Mesodermal cell (in vitro differentiated cells): ENCODE results near the gene UBE2H.

Experiments used
- H3K27ac ChIP-seq: 2 replicates; pipeline ENCODE4 v1.7.0; 2013; ENCODE audit warnings: mild to moderate bottlenecking, low read depth, low read length, moderate library complexity; ENCODE audit not compliant: severe bottlenecking
- H3K36me3 ChIP-seq: 2 replicates; pipeline ENCODE4 v1.7.1; 2013; ENCODE audit warnings: mild to moderate bottlenecking, low read length, moderate library complexity; ENCODE audit not compliant: control insufficient read depth, insufficient read depth
- H3K4me1 ChIP-seq: one replicate; pipeline ENCODE4 v1.7.1; 2013; ENCODE audit warnings: mild to moderate bottlenecking, low read length; ENCODE audit not compliant: insufficient read depth, control insufficient read depth, poor library complexity, severe bottlenecking
- H3K4me3 ChIP-seq: 2 replicates; pipeline ENCODE4 v1.7.0; 2013; ENCODE audit warnings: low read length, control low read depth, mild to moderate bottlenecking; ENCODE audit not compliant: insufficient read depth, poor library complexity, severe bottlenecking; ENCODE audit errors: extremely low read depth
- H3K9me3 ChIP-seq: 2 replicates; pipeline ENCODE4 v1.7.1; 2013; ENCODE audit warnings: mild to moderate bottlenecking, low read length, moderate library complexity; ENCODE audit not compliant: control insufficient read depth
- WGBS, 2 experiments: methylation state at CpG; one replicate each; pipeline ENCODE4 v1.1.5; 2013; ENCODE audit warnings: missing lambda C conversion rate in 2 of 2; ENCODE audit not compliant: insufficient coverage in 2 of 2; 5-methylcytosine and 5-hydroxymethylcytosine counted together

The UBE2H gene

GRCh38 chr7:129890090-129890489 is 62.7 kb downstream of the UBE2H start:
- no peaks in the 10 kb centered on the region for H3K4me1 ChIP-seq
- H3K27ac ChIP-seq, result no peak overlapping the region

GRCh38 chr7:129889133-129889844 is 63.5 kb downstream of the UBE2H start:
- Histone ChIP-seq H3K27ac (peak overlapping the region; percentile 34), H3K36me3 (peaks cover 23% of the 10 kb centered on the region), H3K4me3 (no peak overlapping the region), H3K9me3 (no peaks in the 10 kb centered on the region), H3K4me1 (peaks cover 2% of the 10 kb centered on the region)
- WGBS, 2 experiments, result 81 to 100% methylated on average over 1 to 3 of the region's 5 CpGs

More at GRCh38 chr7:129890090-129890489, 62.7 kb downstream of the UBE2H start:
- H3K36me3 ChIP-seq, result peaks cover 18% of the 10 kb centered on the region
- H3K4me3 ChIP-seq, result no peak overlapping the region
- whole genome bisulfite sequencing, 2 experiments, result 100% methylated on average over 3 of the region's 9 CpGs
- no peaks in the 10 kb centered on the region for H3K9me3 ChIP-seq

DNA sequence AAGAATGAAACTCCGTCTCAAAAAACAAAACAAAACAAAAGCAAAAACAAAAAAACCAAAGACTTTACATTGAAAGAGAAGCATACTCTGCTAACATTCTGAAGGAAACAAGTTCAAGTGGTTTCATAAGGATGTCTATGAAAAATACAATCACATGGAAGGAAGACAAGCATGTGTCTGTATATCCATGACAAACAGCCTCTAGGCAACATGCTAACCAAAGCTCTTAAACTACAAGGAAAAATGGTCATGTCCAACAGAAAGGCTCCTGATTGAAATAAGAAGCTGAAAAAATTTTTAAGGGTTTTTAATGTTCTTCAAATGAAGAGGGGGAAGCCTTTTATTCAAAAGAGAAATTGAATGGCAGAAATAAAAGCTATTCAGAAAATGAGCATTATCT is 64.9 kb downstream of the UBE2H start:
- WGBS, 2 experiments, result no CpG with 5 or more reads among the region's 1 CpG
- H3K4me3 ChIP-seq, result no peak overlapping the region

GRCh38 chr7:129886818-129887186 is 66.0 kb downstream of the UBE2H start:
- no CpG with 5 or more reads among the region's 3 CpGs for WGBS, 2 experiments

More for the DNA sequence above, 64.9 kb downstream of the UBE2H start:
- no peak overlapping the region for H3K27ac ChIP-seq
- no peaks in the 10 kb centered on the region for H3K9me3 ChIP-seq
- peaks cover 23% of the 10 kb centered on the region for H3K36me3 ChIP-seq
- peaks cover 2% of the 10 kb centered on the region for H3K4me1 ChIP-seq

DNA sequence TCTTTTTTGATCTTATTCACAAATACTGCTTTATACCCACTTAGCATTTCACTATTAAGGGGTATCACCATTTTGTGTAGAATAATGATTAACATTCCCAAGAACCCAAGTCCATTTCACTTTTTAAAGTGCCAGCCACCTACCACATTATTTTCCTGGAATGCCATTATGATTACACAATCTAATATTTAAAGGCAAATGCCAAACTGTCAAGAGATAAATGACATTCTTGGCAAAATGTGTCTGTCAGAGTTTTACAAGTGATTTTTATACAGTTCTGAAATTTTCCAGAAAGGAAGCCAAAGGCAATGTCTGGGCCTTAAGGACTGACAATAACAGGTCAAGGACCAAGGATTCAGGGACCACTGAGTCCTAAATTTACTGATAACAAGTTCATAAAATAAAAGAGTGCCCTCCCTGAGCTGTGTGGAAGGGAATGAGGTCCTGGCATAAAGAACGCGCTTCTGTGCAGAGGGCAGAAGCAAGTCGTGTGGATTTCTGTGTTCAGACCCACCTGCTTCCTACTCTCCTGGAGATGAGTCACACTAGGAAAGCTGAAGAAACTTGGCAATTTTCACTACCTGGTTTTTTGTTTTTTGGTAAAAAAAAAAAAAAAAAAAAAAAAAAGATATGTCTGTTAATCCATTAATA is 66.5 kb downstream of the UBE2H start:
- WGBS, 2 experiments, result 95 to 100% methylated on average over 1 to 3 of the region's 3 CpGs
- Histone ChIP-seq H3K27ac (no peak overlapping the region), H3K4me1 (peaks cover 2% of the 10 kb centered on the region), H3K9me3 (no peaks in the 10 kb centered on the region), H3K36me3 (peaks cover 27% of the 10 kb centered on the region), H3K4me3 (no peak overlapping the region)

More at GRCh38 chr7:129886818-129887186, 66.0 kb downstream of the UBE2H start:
- Histone ChIP-seq H3K27ac (no peak overlapping the region), H3K9me3 (no peaks in the 10 kb centered on the region), H3K36me3 (peaks cover 26% of the 10 kb centered on the region), H3K4me3 (no peak overlapping the region), H3K4me1 (peaks cover 2% of the 10 kb centered on the region)

GRCh38 chr7:129884495-129884894 is 68.3 kb downstream of the UBE2H start:
- Histone ChIP-seq H3K27ac (no peak overlapping the region), H3K9me3 (no peaks in the 10 kb centered on the region), H3K4me1 (peaks cover 2% of the 10 kb centered on the region), H3K4me3 (no peak overlapping the region), H3K36me3 (peaks cover 40% of the 10 kb centered on the region)
- WGBS, 2 experiments, result 80 to 95% methylated on average over 2 of the region's 5 CpGs

GRCh38 chr7:129883151-129883550 is 69.6 kb downstream of the UBE2H start:
- H3K9me3 ChIP-seq, result no peaks in the 10 kb centered on the region
- 94 to 97% methylated on average over 5 of the region's 7 CpGs for WGBS, 2 experiments
- no peak overlapping the region for H3K27ac ChIP-seq
- H3K36me3 ChIP-seq, result peaks cover 52% of the 10 kb centered on the region
- peaks cover 2% of the 10 kb centered on the region for H3K4me1 ChIP-seq
- H3K4me3 ChIP-seq, result no peak overlapping the region

DNA sequence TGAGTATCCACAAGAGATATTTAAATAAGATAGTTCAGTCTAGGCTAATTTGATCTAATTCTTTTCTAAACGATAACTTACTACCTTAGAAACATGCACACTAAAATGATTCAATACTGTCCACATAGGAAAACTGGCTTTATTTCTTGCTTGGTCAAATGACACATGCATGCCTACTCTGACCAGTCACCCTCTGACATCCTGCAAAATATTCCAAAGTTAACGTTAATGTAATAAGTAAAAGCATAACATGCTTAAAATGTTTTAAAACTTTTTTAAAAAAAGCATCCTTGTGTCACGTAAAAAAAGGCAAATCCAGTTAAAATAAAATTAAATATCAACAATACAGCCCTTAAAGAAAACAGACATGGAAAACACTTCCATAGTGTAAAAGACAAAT is 70.2 kb downstream of the UBE2H start:
- WGBS, 2 experiments, result 100% methylated on average over 1 of the region's 3 CpGs
- Histone ChIP-seq H3K9me3 (no peaks in the 10 kb centered on the region), H3K36me3 (peaks cover 56% of the 10 kb centered on the region), H3K4me3 (no peak overlapping the region), H3K4me1 (peaks cover 2% of the 10 kb centered on the region), H3K27ac (no peak overlapping the region)

DNA sequence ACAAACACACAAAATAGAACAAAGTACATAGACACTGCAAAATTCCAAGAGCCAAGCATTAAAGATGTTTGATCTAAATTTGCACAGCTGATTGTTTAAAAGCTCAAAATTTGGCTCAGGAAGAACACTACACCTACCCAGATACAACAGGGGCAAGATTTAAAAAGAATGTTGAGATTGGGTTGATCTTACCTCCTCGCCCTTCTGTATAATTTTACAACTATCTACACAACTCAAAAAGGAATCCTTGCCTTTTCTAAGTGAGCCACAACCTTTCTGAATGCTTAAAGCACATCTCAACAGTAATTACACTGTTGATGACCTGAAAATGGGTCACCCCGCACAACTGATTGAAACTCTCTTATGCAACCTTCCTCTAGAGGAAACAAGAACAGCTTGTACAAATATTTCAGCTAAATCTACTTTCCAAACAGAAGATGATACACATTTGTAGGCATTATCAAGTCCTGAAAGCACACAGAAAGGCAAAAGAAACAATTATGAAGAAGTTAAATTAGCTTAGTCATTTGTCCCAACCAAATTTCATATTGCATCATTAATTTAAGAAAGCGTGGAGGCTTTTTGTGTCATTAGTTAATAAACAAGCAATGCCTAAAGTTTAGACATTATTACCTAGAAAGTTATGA is 75.5 kb downstream of the UBE2H start:
- Histone ChIP-seq H3K36me3 (peaks cover 54% of the 10 kb centered on the region), H3K4me1 (peaks cover 7% of the 10 kb centered on the region), H3K27ac (no peak overlapping the region), H3K4me3 (no peak overlapping the region), H3K9me3 (no peaks in the 10 kb centered on the region)
- 94 to 100% methylated on average over 1 to 2 of the region's 3 CpGs for WGBS, 2 experiments

DNA sequence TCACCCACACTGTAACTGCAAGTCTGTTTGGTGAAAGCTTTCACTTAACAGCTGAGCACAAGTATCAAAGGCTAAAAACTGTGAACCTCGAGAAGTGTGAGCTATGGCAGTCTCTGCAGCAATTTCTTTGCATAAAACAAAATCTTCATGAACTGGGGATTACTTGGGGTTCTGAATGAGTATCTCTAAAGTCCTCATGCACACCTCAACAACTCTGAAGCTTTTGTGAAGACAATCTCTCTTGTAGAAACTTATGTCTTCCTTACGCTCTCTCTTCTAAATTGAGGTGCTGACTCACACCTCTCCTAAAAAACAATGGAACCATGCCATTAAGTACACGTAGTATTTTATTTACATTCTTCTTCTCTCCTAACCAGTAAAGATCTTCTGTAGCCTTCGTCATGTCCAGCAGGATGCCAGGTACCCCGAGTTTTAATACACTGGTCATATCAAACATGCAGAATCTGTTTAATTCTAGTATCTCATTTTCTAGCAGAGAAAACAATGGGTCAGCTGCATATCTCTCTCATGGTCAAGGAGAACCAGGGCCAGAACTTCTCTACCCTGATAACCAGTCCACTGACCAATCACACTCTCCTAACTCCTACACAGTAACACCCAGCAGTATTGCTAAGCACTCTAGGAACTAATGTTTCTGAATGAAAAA is 76.9 kb downstream of the UBE2H start:
- Histone ChIP-seq H3K27ac (no peak overlapping the region), H3K4me3 (no peak overlapping the region), H3K9me3 (no peaks in the 10 kb centered on the region), H3K4me1 (peaks cover 7% of the 10 kb centered on the region), H3K36me3 (peaks cover 59% of the 10 kb centered on the region)
- 71 to 79% methylated on average over 4 to 5 of the region's 5 CpGs for whole genome bisulfite sequencing, 2 experiments
